ENCODE data around the gene LSAMP.
A peak's percentile ranks its signal among the peaks of the same experiment; 100 is the strongest.

Gene LSAMP

DNA sequence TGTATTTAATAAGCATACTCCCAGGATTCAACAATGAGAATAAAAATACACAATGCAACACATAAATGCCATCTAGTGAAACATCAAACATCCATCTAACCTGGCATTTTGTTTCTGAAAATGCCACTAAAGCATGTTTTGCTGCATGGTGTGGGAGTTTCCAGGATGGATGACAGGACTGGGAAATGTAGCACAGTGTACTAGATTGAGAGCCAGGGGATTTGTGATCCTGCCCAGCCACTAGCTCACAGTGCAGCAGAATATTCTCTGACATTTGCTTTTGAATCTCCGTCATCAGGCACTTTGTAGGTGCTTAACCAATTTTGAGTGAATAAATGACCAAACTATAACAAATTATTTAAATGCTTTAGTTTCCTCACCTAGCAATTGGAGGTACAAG, 417.1 kb downstream of the LSAMP start:
- TF ChIP-seq EZH2phosphoT487 (IDR thresholded peaks at IDR 0.05; ENCODE audit: low read depth): no peak
- TF ChIP-seq, protein P1, sequence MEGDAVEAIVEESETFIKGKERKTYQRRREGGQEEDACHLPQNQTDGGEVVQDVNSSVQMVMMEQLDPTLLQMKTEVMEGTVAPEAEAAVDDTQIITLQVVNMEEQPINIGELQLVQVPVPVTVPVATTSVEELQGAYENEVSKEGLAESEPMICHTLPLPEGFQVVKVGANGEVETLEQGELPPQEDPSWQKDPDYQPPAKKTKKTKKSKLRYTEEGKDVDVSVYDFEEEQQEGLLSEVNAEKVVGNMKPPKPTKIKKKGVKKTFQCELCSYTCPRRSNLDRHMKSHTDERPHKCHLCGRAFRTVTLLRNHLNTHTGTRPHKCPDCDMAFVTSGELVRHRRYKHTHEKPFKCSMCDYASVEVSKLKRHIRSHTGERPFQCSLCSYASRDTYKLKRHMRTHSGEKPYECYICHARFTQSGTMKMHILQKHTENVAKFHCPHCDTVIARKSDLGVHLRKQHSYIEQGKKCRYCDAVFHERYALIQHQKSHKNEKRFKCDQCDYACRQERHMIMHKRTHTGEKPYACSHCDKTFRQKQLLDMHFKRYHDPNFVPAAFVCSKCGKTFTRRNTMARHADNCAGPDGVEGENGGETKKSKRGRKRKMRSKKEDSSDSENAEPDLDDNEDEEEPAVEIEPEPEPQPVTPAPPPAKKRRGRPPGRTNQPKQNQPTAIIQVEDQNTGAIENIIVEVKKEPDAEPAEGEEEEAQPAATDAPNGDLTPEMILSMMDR (IDR thresholded peaks at IDR 0.05; ENCODE audit: low read depth, low read length): no peak
- Histone ChIP-seq H2AFZ (ENCODE audit: low read depth, low read length) (no peak overlapping the region), H3K79me2 (ENCODE audit: low read length) (no peaks in the 10 kb centered on the region), H3K4me1 (ENCODE audit: low read length) (peaks cover 5% of the 10 kb centered on the region; the same call in 1 of the 2 replicates), H3K9ac (ENCODE audit: low read length) (no peak overlapping the region), H3K9me3 (ENCODE audit: insufficient read depth, low read length) (no peaks in the 10 kb centered on the region), H4K20me1 (ENCODE audit: insufficient read depth, low read length) (no peaks in the 10 kb centered on the region), H3K36me3 (replicated peaks; ENCODE audit: low read depth, low read length) (no peaks in the 10 kb centered on the region), H3K4me3 (ENCODE audit: low read length) (no peak overlapping the region), H3K27me3 (ENCODE audit: low read depth, low read length) (no peaks in the 10 kb centered on the region), H3K27ac (ENCODE audit: low read length) (no peak overlapping the region), H3K4me2 (ENCODE audit: low read length) (no peak overlapping the region)

DNA sequence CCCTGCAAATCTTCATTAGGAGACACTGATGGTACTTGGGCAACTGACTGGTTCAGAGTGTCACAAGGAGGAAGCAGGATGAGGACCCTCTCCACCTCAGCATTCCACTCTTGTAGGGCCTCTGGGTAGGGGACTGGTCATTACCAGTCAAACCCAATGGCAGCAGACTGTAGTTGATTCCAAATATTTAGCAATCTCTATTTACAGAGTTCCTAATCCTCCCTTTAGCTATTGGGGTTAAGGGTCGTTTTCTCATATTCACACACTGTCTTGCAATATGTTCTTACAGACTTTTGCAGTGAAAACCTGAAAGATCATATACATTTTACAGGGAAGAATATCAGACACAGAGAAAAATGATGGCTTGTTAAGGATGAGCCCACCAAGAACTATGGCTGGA, 424.3 kb downstream of the LSAMP start:
- Histone ChIP-seq H3K27me3 (ENCODE audit: low read depth, low read length) (no peaks in the 10 kb centered on the region), H3K9me3 (ENCODE audit: insufficient read depth, low read length) (no peaks in the 10 kb centered on the region), H3K79me2 (ENCODE audit: low read length) (no peaks in the 10 kb centered on the region), H3K9ac (ENCODE audit: low read length) (no peak overlapping the region), H3K4me2 (ENCODE audit: low read length) (peak overlapping the region; percentile 65), H2AFZ (ENCODE audit: low read depth, low read length) (peak overlapping the region; percentile 83), H3K36me3 (replicated peaks; ENCODE audit: low read depth, low read length) (no peaks in the 10 kb centered on the region), H4K20me1 (ENCODE audit: insufficient read depth, low read length) (no peaks in the 10 kb centered on the region), H3K27ac (ENCODE audit: low read length) (peak overlapping the region; percentile 67), H3K4me1 (ENCODE audit: low read length) (peaks cover 25% of the 10 kb centered on the region), H3K4me3 (ENCODE audit: low read length) (peak overlapping the region; percentile 19; the same call in 1 of the 2 replicates)
- no peak for TF ChIP-seq EZH2phosphoT487 (IDR thresholded peaks at IDR 0.05; ENCODE audit: low read depth)
- TF ChIP-seq, protein P1 (IDR thresholded peaks at IDR 0.05; ENCODE audit: low read depth, low read length): no peak

DNA sequence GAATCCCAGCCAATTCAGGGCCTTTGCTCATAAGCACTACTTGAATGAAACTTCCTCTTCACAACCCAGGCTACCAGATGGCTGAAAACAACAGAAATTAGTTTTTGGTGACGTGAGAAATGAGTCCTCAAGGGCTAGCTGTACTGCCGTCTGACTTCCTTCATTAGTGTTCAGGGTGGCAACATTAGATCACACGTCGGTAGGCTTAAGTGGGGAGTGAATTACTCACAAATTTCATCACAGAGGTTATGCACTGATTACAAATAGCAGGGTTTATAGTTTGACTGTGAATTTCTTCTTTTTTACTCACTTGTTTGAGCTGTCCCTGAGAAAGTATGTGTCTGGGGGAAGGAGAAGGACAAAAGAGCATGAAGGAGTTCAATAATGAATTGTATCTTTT, 424.8 kb downstream of the LSAMP start:
- H4K20me1 ChIP-seq (ENCODE audit: insufficient read depth, low read length): no peaks in the 10 kb centered on the region
- no peaks in the 10 kb centered on the region for H3K36me3 ChIP-seq (replicated peaks; ENCODE audit: low read depth, low read length)
- H3K79me2 ChIP-seq (ENCODE audit: low read length): no peaks in the 10 kb centered on the region
- H3K4me2 ChIP-seq (ENCODE audit: low read length): peak overlapping the region; percentile 65
- TF ChIP-seq EZH2phosphoT487 (IDR thresholded peaks at IDR 0.05; ENCODE audit: low read depth): no peak
- TF ChIP-seq, protein P1 (IDR thresholded peaks at IDR 0.05; ENCODE audit: low read depth, low read length): no peak
- H3K4me3 ChIP-seq (ENCODE audit: low read length): peak overlapping the region; percentile 19
- no peaks in the 10 kb centered on the region for H3K27me3 ChIP-seq (ENCODE audit: low read depth, low read length)
- peak overlapping the region; percentile 67 for H3K27ac ChIP-seq (ENCODE audit: low read length)
- H3K9ac ChIP-seq (ENCODE audit: low read length): peak overlapping the region; percentile 13; the same call in 1 of the 2 replicates
- peaks cover 25% of the 10 kb centered on the region for H3K4me1 ChIP-seq (ENCODE audit: low read length)
- no peaks in the 10 kb centered on the region for H3K9me3 ChIP-seq (ENCODE audit: insufficient read depth, low read length)
- H2AFZ ChIP-seq (ENCODE audit: low read depth, low read length): peak overlapping the region; percentile 83

DNA sequence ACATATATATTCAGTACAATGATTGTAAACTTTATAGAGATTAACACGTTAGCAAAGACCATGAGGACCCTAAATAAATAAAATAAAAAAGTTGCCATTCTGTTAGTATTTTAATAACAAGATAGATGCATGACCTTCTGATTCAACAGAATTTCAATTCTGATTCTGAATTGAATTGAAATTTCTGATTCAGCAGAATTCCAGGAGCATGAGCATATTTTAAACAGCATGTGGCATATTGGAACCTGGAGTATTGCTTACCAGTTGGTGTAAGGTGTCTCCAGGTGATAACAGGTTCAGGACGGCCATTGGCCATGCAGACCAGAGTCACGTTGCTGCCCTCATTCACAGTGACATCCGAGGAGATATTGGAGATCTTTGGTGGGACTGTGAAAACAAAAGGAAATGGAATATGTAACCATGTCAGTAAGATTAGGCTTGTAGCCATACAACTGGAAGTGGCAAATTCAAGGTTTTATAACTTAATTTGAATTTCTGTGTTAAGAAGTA, 426.0 kb downstream of the LSAMP start:
- Histone ChIP-seq H3K27me3 (ENCODE audit: low read depth, low read length) (no peaks in the 10 kb centered on the region), H3K4me1 (ENCODE audit: low read length) (peaks cover 30% of the 10 kb centered on the region), H4K20me1 (ENCODE audit: insufficient read depth, low read length) (no peaks in the 10 kb centered on the region)

More for the DNA sequence above, 426.0 kb downstream of the LSAMP start:
- Histone ChIP-seq H3K9me3 (ENCODE audit: insufficient read depth, low read length) (no peaks in the 10 kb centered on the region), H3K9ac (ENCODE audit: low read length) (no peak overlapping the region), H3K4me2 (ENCODE audit: low read length) (no peak overlapping the region), H3K4me3 (ENCODE audit: low read length) (no peak overlapping the region), H2AFZ (ENCODE audit: low read depth, low read length) (no peak overlapping the region), H3K27ac (ENCODE audit: low read length) (no peak overlapping the region), H3K79me2 (ENCODE audit: low read length) (no peaks in the 10 kb centered on the region), H3K36me3 (replicated peaks; ENCODE audit: low read depth, low read length) (no peaks in the 10 kb centered on the region)
- TF ChIP-seq, protein P1 (IDR thresholded peaks at IDR 0.05; ENCODE audit: low read depth, low read length): no peak
- no peak for TF ChIP-seq EZH2phosphoT487 (IDR thresholded peaks at IDR 0.05; ENCODE audit: low read depth)
